B cell (primary cell): ENCODE data around the gene ARHGEF38. TPM values are rescaled to one million over a fixed set of nuclear protein-coding genes. Genes with fewer than 3 reads are reported as not detected.
"Not testable (repeated sequence)": the region's sequence is repeated elsewhere in the genome, so short reads cannot be mapped to it uniquely, and the experiment has no call there.

Experiments used
- ATAC-seq: fragments of 200-7000 bp; cut with Tn5 transposase; one replicate; pipeline ENCODE4 v1.10.0; 2021; ENCODE audit warnings: low read depth, mild to moderate bottlenecking, moderate number of reproducible peaks, moderate library complexity
- CTCF ChIA-PET: fragments of 350-600 bp; sonication (Branson Sonifier 250); formaldehyde crosslinking; loops from one replicate; lab custom pipeline; 2021; ENCODE audit warnings: antibody characterized with exemption, inconsistent platforms; lab: Charles Lee
- POLR2A ChIA-PET: fragments of 350-600 bp; sonication (Branson Sonifier 250); formaldehyde crosslinking; loops from one replicate; lab custom pipeline; 2021; ENCODE audit warnings: antibody characterized with exemption; lab: Charles Lee
- DNase-seq: peaks from one replicate; pipeline ENCODE4 v3.0.0; 2013
- H2AFZ ChIP-seq: 2 replicates; pipeline ENCODE4 v1.6.1; 2012; ENCODE audit warnings: mild to moderate bottlenecking, low read depth, low read length; ENCODE audit not compliant: insufficient read depth, poor library complexity, severe bottlenecking
- H3K27ac ChIP-seq, 2 donors: 1 replicate in 1 of 2; 2 replicates in 1 of 2; pipeline ENCODE4 v1.5.1; 2012 to 2013; ENCODE audit warnings: low read length in 2 of 2, mild to moderate bottlenecking in 2 of 2, moderate library complexity in 1 of 2
- H3K27me3 ChIP-seq, 4 experiments: fragments of 200-600 bp in 1 of 4; sonication (generic) in 1 of 4; replicated peaks in 1 of 4; 1 replicate in 2 of 4; 2 replicates in 2 of 4; pipeline versions ENCODE4 v1.6.1 to v1.7.0; 2013 to 2016; ENCODE audit warnings: low read length in 3 of 4, mild to moderate bottlenecking in 2 of 4, mixed read lengths in 1 of 4, moderate library complexity in 1 of 4; ENCODE audit not compliant: insufficient read depth in 4 of 4, control insufficient read depth in 3 of 4; ENCODE audit errors: control extremely low read depth in 1 of 4
- H3K36me3 ChIP-seq, 2 experiments: replicated peaks in 1 of 2; 1 replicate in 1 of 2; 2 replicates in 1 of 2; pipeline versions ENCODE4 v1.6.1 to v1.7.1; 2013; ENCODE audit warnings: low read length in 1 of 2; ENCODE audit not compliant: insufficient read depth in 2 of 2, control insufficient read depth in 1 of 2; ENCODE audit errors: control extremely low read depth in 1 of 2, extremely low read depth in 1 of 2
- H3K4me1 ChIP-seq, 2 donors: fragments of 200-600 bp in 1 of 2; sonication (generic) in 1 of 2; 1 replicate in 1 of 2; 2 replicates in 1 of 2; pipeline versions ENCODE4 v1.5.1 to v1.6.1; 2013 to 2017; ENCODE audit warnings: low read length in 2 of 2; ENCODE audit not compliant: control insufficient read depth in 2 of 2, insufficient read depth in 2 of 2
- H3K4me2 ChIP-seq: replicated peaks from 2 replicates; pipeline ENCODE3; 2012; ENCODE audit warnings: mild to moderate bottlenecking, low read depth, low read length; ENCODE audit not compliant: poor library complexity, severe bottlenecking
- H3K4me3 ChIP-seq, 5 experiments: fragments of 200-600 bp in 1 of 5; sonication (generic) in 1 of 5; 1 replicate in 3 of 5; 2 replicates in 2 of 5; pipeline versions ENCODE4 v1.5.1 to v1.7.0; 2011 to 2016; ENCODE audit warnings: low read length in 4 of 5, mild to moderate bottlenecking in 4 of 5, low read depth in 2 of 5, control low read depth in 1 of 5, moderate library complexity in 1 of 5; ENCODE audit not compliant: insufficient read depth in 1 of 5; ENCODE audit errors: control extremely low read depth in 1 of 5, extremely low read depth in 1 of 5
- H3K79me2 ChIP-seq: fragments of 200-600 bp; sonication (generic); one replicate; pipeline ENCODE4 v1.6.0; 2016; ENCODE audit warnings: low read length; ENCODE audit not compliant: control insufficient read depth, insufficient read depth
- H3K9ac ChIP-seq: fragments of 200-600 bp; sonication (generic); 2 replicates; pipeline ENCODE4 v1.6.1; 2017; ENCODE audit warnings: mild to moderate bottlenecking, low read length, moderate library complexity
- H3K9me3 ChIP-seq, 3 donors: one replicate each; pipeline versions ENCODE4 v1.6.1 to v1.7.1; 2013; ENCODE audit warnings: low read length in 2 of 3; ENCODE audit not compliant: control insufficient read depth in 2 of 3, insufficient read depth in 1 of 3; ENCODE audit errors: control extremely low read depth in 1 of 3
- H4K20me1 ChIP-seq: 2 replicates; pipeline ENCODE4 v1.6.0; 2012; ENCODE audit warnings: mild to moderate bottlenecking, low read length; ENCODE audit not compliant: insufficient read depth, control insufficient read depth, poor library complexity, severe bottlenecking
- H3K27ac Mint-ChIP-seq: one replicate; pipeline ENCODE4 v1.8.0; 2021; ENCODE audit warnings: mixed read lengths
- H3K27me3 Mint-ChIP-seq: one replicate; pipeline ENCODE4 v1.8.0; 2021; ENCODE audit warnings: mixed read lengths
- H3K4me1 Mint-ChIP-seq: one replicate; pipeline ENCODE4 v1.8.0; 2021; ENCODE audit warnings: mixed read lengths
- H3K4me3 Mint-ChIP-seq: one replicate; pipeline ENCODE4 v1.8.0; 2021; ENCODE audit warnings: mixed read lengths
- H3K9me3 Mint-ChIP-seq: one replicate; pipeline ENCODE4 v1.8.0; 2022; ENCODE audit warnings: mixed read lengths; ENCODE audit not compliant: insufficient read depth
- CTCF ChIP-seq: fragments of 200-600 bp; IDR thresholded peaks from one replicate; pipeline ENCODE4 v1.8.0; 2022; ENCODE audit warnings: antibody characterized with exemption, mild to moderate bottlenecking
- WGBS: methylation state at CpG from one replicate; pipeline ENCODE4 v1.1.5; 2013; ENCODE audit warnings: missing lambda C conversion rate; ENCODE audit not compliant: insufficient coverage; 5-methylcytosine and 5-hydroxymethylcytosine counted together
- intact Hi-C: fragments of 100-400 bp; cut with micrococcal nuclease; formaldehyde crosslinking; loops from one replicate; pipeline ENCODE4 v1.10.0; 2022
- polyA plus RNA-seq: library from polyadenylated mRNA; depleted of rRNA; stranded (reverse); fragments of >200 nt; gene quantifications from 2 replicates; pipeline ENCODE4 v1.2.3, GENCODE V29; 2012
- small RNA-seq: library from RNA; depleted of rRNA; stranded (forward); fragments of <200 nt; gene quantifications from one replicate; pipeline ENCODE3, GENCODE V24; 2012; ENCODE audit warnings: low replicate concordance, low read depth; ENCODE audit not compliant: insufficient read length
- total RNA-seq, 2 donors: library from RNA; stranded (reverse); fragments of 120-200 nt in 1 of 2; gene quantifications; 1 replicate in 1 of 2; 2 replicates in 1 of 2; pipeline versions ENCODE4 v1.2.3 to v1.2.4, GENCODE V29; 2013 to 2022

Gene ARHGEF38
- total and polyA plus RNA-seq, 2 donors (not counting 1 experiment from before 2014, with no cell fraction given) = not detected

DNA sequence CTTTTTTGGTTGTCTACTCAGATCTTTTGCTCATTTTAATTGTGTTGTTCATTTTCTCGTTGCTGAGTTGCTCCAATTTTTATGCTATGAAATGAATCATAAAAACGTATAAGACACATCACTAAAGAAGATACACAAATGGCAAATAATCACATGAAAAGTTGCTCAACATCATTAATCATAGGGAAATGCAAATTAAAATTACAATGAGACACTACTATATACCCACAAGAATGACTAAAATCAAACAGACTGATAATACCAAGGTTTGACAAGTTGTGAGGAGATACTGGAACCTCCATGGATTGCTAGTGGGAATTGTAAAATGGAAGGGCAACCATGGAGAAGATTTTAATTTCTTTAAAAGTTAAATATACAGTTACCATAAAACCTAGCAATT is 173.2 kb downstream of the ARHGEF38 start:
- ChIA-PET POLR2A (no interaction called here), CTCF (no interaction called here)
- no CpG with 5 or more reads among the region's 2 CpGs for WGBS
- intact Hi-C loops = no loop called here
- no peaks in the 10 kb centered on the region for H3K9me3 ChIP-seq
- no peaks in the 10 kb centered on the region for H4K20me1 ChIP-seq
- no peak overlapping the region for H3K27ac ChIP-seq
- Mint-ChIP-seq H3K9me3 (no peaks in the 10 kb centered on the region), H3K27ac (no peak overlapping the region), H3K27me3 (no peaks in the 10 kb centered on the region), H3K4me3 (no peak overlapping the region), H3K4me1 (no peaks in the 10 kb centered on the region)
- ATAC-seq = no peak
- no peak overlapping the region for H3K4me2 ChIP-seq
- no peaks in the 10 kb centered on the region for H3K4me1 ChIP-seq
- DNase-seq = no peak
- H3K9ac ChIP-seq = no peak overlapping the region
- H3K79me2 ChIP-seq = no peaks in the 10 kb centered on the region
- no peaks in the 10 kb centered on the region for H3K27me3 ChIP-seq
- TF ChIP-seq CTCF = no peak
- H3K36me3 ChIP-seq = no peaks in the 10 kb centered on the region
- no peak overlapping the region for H3K4me3 ChIP-seq
- no peak overlapping the region for H2AFZ ChIP-seq

GRCh38 chr4:105729895-105730294 is 177.5 kb downstream of the ARHGEF38 start:
- POLR2A ChIA-PET = not testable (repeated sequence)

More at GRCh38 chr4:105729895-105730294, 177.5 kb downstream of the ARHGEF38 start:
- H3K36me3 ChIP-seq, H3K27ac ChIP-seq, H2AFZ ChIP-seq, H3K27me3 Mint-ChIP-seq, H3K9me3 ChIP-seq, H3K4me1 Mint-ChIP-seq, DNase-seq, H3K4me2 ChIP-seq, ATAC-seq, H4K20me1 ChIP-seq, intact Hi-C loops, H3K27ac Mint-ChIP-seq, H3K4me1 ChIP-seq, H3K4me3 Mint-ChIP-seq, H3K9ac ChIP-seq, CTCF ChIA-PET, H3K9me3 Mint-ChIP-seq, H3K79me2 ChIP-seq, H3K27me3 ChIP-seq, H3K4me3 ChIP-seq: not testable (repeated sequence)
- WGBS = 100% methylated on average over 1 of the region's 4 CpGs

Small RNAs within 50 kb of the gene (small RNA-seq; reads per million reads assigned to genes)
- gene ATP5F1EP1 = not detected

Other genes with a start within 250 kb of the ARHGEF38 start
- 51.5 and 53.3 TPM in 2 replicates for gene PPA2, start 78.6 kb upstream of the ARHGEF38 start, total RNA-seq
- gene PPA2, start 78.6 kb upstream of the ARHGEF38 start, polyA plus RNA-seq = 26.9 and 53.0 TPM in 2 replicates
- gene INTS12, start 156.1 kb downstream of the ARHGEF38 start, total RNA-seq = 18.4 and 19.1 TPM in 2 replicates
- 21.6 and 23.5 TPM in 2 replicates for gene INTS12, start 156.1 kb downstream of the ARHGEF38 start, polyA plus RNA-seq
- 12.8 and 13.2 TPM in 2 replicates for gene GSTCD, start 156.2 kb downstream of the ARHGEF38 start, total RNA-seq
- 5.0 and 5.4 TPM in 2 replicates for gene GSTCD, start 156.2 kb downstream of the ARHGEF38 start, polyA plus RNA-seq